DMS 273 treated with DMSO at 0.1 percent for 48 hours (cell line): ENCODE results near the gene MED23.
A peak's percentile ranks its signal among the peaks of the same experiment; 100 is the strongest.

Experiments
- DNase-seq: peaks from one replicate; lab custom pipeline; 2025; lab: John Stamatoyannopoulos, UW

Gene MED23

GRCh38 chr6:131627724-131628682 is at the start of gene MED23:
TSS of gene MED23 (minus strand) at chr6:131628242. CDS start at chr6:131628049, 193 bp downstream.
- DNase-seq: peak; percentile 84

GRCh38 chr6:131673184-131673583 is 45.1 kb upstream of the MED23 start:
- no peak for DNase-seq

GRCh38 chr6:131669891-131670290 is 41.8 kb upstream of the MED23 start:
- DNase-seq: no peak

- DNase-seq: no peak
Measured at GRCh38 chr6:131663578-131664165, 35.6 kb upstream of the MED23 start.

- no peak for DNase-seq
Measured at GRCh38 chr6:131660195-131660594, 32.2 kb upstream of the MED23 start.

- no peak for DNase-seq
Measured at GRCh38 chr6:131658287-131658686, 30.2 kb upstream of the MED23 start.

GRCh38 chr6:131657630-131658111 is 29.6 kb upstream of the MED23 start:
- DNase-seq: no peak

GRCh38 chr6:131657222-131657621 is 29.2 kb upstream of the MED23 start:
- no peak for DNase-seq

GRCh38 chr6:131656667-131657066 is 28.6 kb upstream of the MED23 start:
- no peak for DNase-seq

GRCh38 chr6:131655951-131656350 is 27.9 kb upstream of the MED23 start:
- DNase-seq: no peak

- no peak for DNase-seq
Measured at GRCh38 chr6:131655387-131655786, 27.3 kb upstream of the MED23 start.

- DNase-seq: no peak
Measured at GRCh38 chr6:131654326-131654725, 26.3 kb upstream of the MED23 start.

GRCh38 chr6:131652472-131652871 is 24.4 kb upstream of the MED23 start:
- no peak for DNase-seq

- no peak for DNase-seq
Measured at GRCh38 chr6:131651782-131652181, 23.7 kb upstream of the MED23 start.

GRCh38 chr6:131646249-131646670 is 18.2 kb upstream of the MED23 start:
- DNase-seq: no peak

GRCh38 chr6:131645846-131646245 is 17.8 kb upstream of the MED23 start:
- DNase-seq: no peak

- no peak for DNase-seq
Measured at GRCh38 chr6:131644921-131645320, 16.9 kb upstream of the MED23 start.

- no peak for DNase-seq
Measured at GRCh38 chr6:131643855-131644460, 15.9 kb upstream of the MED23 start.

GRCh38 chr6:131642987-131643611 is 15.1 kb upstream of the MED23 start:
- DNase-seq: no peak

GRCh38 chr6:131642565-131642964 is 14.5 kb upstream of the MED23 start:
- no peak for DNase-seq

GRCh38 chr6:131641554-131641953 is 13.5 kb upstream of the MED23 start:
- DNase-seq: no peak

GRCh38 chr6:131640576-131640975 is 12.5 kb upstream of the MED23 start:
- no peak for DNase-seq
